Measurements from ENCODE around the gene PPIF.

DNA sequence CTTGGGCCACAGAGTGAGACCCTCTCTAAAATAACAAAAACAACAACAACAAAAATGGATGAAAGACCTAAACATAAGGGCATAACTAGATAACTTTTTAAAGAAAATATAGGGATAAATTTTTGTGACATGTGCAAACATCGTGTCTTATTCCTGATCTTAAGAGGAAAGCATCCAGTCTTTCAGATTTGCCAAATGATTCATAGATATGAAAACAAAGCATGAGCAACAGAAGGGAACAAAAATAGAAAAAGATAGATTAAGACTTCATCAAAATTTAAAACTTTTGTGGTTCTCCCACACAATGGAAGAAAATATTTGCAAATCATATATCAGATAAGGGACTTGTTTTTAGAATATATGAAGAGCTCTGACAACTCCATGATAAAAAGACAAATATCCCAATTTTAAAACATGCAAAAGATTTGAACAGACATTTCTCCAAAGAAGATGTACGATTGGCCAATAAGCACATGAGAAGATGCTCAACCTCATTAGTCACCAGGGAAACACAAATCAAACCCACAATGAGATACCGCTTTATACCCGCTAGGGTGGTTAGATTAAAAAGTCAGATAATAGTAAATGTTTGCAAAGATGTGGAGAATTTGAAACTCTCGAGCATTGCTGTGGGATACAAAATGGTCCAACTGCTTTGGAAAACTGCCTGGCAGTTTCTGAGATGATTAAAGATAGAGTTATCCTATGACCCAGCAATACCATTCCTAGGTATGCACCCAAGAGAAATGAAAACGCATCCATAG lies 20.3 kb downstream of the PPIF start:
- TF ChIP-seq EZH2phosphoT487 (IDR thresholded peaks at IDR 0.05; ENCODE audit: borderline replicate concordance, low read length): no peak
- TF ChIP-seq, protein P1, sequence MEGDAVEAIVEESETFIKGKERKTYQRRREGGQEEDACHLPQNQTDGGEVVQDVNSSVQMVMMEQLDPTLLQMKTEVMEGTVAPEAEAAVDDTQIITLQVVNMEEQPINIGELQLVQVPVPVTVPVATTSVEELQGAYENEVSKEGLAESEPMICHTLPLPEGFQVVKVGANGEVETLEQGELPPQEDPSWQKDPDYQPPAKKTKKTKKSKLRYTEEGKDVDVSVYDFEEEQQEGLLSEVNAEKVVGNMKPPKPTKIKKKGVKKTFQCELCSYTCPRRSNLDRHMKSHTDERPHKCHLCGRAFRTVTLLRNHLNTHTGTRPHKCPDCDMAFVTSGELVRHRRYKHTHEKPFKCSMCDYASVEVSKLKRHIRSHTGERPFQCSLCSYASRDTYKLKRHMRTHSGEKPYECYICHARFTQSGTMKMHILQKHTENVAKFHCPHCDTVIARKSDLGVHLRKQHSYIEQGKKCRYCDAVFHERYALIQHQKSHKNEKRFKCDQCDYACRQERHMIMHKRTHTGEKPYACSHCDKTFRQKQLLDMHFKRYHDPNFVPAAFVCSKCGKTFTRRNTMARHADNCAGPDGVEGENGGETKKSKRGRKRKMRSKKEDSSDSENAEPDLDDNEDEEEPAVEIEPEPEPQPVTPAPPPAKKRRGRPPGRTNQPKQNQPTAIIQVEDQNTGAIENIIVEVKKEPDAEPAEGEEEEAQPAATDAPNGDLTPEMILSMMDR (IDR thresholded peaks at IDR 0.05; ENCODE audit: low read depth, low read length, poor library complexity, severe bottlenecking): no peak
